Measurements from ENCODE around the gene MPC1L.

- TF ChIP-seq KAT7 (CRISPR knock-in tag; IDR thresholded peaks at IDR 0.05; ENCODE audit: borderline replicate concordance), result no peak
- TF ChIP-seq, protein P1, sequence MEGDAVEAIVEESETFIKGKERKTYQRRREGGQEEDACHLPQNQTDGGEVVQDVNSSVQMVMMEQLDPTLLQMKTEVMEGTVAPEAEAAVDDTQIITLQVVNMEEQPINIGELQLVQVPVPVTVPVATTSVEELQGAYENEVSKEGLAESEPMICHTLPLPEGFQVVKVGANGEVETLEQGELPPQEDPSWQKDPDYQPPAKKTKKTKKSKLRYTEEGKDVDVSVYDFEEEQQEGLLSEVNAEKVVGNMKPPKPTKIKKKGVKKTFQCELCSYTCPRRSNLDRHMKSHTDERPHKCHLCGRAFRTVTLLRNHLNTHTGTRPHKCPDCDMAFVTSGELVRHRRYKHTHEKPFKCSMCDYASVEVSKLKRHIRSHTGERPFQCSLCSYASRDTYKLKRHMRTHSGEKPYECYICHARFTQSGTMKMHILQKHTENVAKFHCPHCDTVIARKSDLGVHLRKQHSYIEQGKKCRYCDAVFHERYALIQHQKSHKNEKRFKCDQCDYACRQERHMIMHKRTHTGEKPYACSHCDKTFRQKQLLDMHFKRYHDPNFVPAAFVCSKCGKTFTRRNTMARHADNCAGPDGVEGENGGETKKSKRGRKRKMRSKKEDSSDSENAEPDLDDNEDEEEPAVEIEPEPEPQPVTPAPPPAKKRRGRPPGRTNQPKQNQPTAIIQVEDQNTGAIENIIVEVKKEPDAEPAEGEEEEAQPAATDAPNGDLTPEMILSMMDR (IDR thresholded peaks at IDR 0.05), result no peak
- no peak for TF ChIP-seq IRF2 (CRISPR knock-in tag; IDR thresholded peaks at IDR 0.05; ENCODE audit: borderline replicate concordance, low read depth)
- TF ChIP-seq, protein P2, sequence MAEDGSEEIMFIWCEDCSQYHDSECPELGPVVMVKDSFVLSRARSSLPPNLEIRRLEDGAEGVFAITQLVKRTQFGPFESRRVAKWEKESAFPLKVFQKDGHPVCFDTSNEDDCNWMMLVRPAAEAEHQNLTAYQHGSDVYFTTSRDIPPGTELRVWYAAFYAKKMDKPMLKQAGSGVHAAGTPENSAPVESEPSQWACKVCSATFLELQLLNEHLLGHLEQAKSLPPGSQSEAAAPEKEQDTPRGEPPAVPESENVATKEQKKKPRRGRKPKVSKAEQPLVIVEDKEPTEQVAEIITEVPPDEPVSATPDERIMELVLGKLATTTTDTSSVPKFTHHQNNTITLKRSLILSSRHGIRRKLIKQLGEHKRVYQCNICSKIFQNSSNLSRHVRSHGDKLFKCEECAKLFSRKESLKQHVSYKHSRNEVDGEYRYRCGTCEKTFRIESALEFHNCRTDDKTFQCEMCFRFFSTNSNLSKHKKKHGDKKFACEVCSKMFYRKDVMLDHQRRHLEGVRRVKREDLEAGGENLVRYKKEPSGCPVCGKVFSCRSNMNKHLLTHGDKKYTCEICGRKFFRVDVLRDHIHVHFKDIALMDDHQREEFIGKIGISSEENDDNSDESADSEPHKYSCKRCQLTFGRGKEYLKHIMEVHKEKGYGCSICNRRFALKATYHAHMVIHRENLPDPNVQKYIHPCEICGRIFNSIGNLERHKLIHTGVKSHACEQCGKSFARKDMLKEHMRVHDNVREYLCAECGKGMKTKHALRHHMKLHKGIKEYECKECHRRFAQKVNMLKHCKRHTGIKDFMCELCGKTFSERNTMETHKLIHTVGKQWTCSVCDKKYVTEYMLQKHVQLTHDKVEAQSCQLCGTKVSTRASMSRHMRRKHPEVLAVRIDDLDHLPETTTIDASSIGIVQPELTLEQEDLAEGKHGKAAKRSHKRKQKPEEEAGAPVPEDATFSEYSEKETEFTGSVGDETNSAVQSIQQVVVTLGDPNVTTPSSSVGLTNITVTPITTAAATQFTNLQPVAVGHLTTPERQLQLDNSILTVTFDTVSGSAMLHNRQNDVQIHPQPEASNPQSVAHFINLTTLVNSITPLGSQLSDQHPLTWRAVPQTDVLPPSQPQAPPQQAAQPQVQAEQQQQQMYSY (CRISPR knock-in tag; IDR thresholded peaks at IDR 0.05), result no peak
- TF ChIP-seq TEAD4 (CRISPR knock-in tag; IDR thresholded peaks at IDR 0.05), result no peak
- no peak for TF ChIP-seq SP1 (CRISPR knock-in tag; conservative IDR thresholded peaks at IDR 0.05)
- no peak for TF ChIP-seq FOXK1 (CRISPR knock-in tag; IDR thresholded peaks at IDR 0.05)
- no peak for TF ChIP-seq CREB1 (CRISPR knock-in tag; IDR thresholded peaks at IDR 0.05)
- no peak for TF ChIP-seq ZBTB43 (CRISPR knock-in tag; IDR thresholded peaks at IDR 0.05)
Observed at GRCh38 chrX:40622479-40623138, 619 bp upstream of the MPC1L start.

Measured in WTC11 (cell line).